Dermis blood vessel endothelial cell (primary cell): ENCODE measurements around the gene FRAT1. TPM values are rescaled to one million over a fixed set of nuclear protein-coding genes. Genes with fewer than 3 reads are reported as not detected.

Experiments
- DNase-seq: peaks from one replicate; pipeline ENCODE4 v3.0.0; 2010
- total RNA-seq: library from RNA; depleted of rRNA; stranded (reverse); fragments of >200 nt; gene quantifications from 2 replicates; pipeline ENCODE4 v1.2.3, GENCODE V29; 2014

Gene FRAT1
- total RNA-seq, 1 donor from 2014 or later = 6.6 TPM

DNA sequence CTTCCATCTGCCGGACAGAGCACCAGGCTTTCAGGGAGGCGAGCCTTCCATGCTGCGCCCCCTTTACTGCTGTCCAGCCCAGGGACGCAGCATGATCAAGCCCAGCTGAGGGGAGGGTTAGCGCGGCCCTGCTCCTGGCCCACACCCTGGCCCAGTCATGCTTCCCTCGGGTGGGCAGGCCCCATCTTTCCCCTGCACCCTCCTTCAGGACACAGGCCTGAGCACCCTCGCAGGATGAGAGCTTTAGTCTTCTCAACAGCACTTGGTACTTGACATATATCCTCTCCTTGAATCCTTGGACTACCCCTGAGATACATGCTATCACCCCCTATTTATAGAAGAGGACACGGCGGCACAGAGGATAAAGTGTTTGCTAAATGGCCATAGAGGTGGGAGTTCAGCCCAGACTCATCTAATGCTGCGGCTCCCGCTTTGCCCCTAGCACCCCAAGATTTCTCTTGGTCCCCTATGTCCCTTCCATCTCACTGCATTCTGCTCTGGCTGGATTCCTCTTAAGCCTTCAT lies 48.1 kb downstream of the FRAT1 start:
- no peak for DNase-seq

Other genes starting within 250 kb of the FRAT1 start
- gene SLIT1, start 133.3 kb upstream of the FRAT1 start, total RNA-seq = under 0.01 TPM in 1 of 2 replicates, not detected in the other
- 11.4 and 18.1 TPM in 2 replicates for gene ARHGAP19, start 26.6 kb upstream of the FRAT1 start, total RNA-seq
- gene FRAT2, start 15.5 kb downstream of the FRAT1 start, total RNA-seq = 17.1 and 28.8 TPM in 2 replicates
- gene RRP12, start 82.1 kb downstream of the FRAT1 start, total RNA-seq = 10.4 and 20.3 TPM in 2 replicates
- gene PGAM1, start 106.9 kb downstream of the FRAT1 start, total RNA-seq = 218 and 349 TPM in 2 replicates
- 29.4 and 35.7 TPM in 2 replicates for gene EXOSC1, start 126.7 kb downstream of the FRAT1 start, total RNA-seq
- gene ZDHHC16, start 126.9 kb downstream of the FRAT1 start, total RNA-seq = 38.7 and 39.8 TPM in 2 replicates
- 95.5 and 102 TPM in 2 replicates for gene MMS19, start 179.2 kb downstream of the FRAT1 start, total RNA-seq
- 63.4 and 78.1 TPM in 2 replicates for gene UBTD1, start 179.7 kb downstream of the FRAT1 start, total RNA-seq